Naive B cell (primary cell): ENCODE results near the gene MAP2K2. TPM values are rescaled to one million over a fixed set of nuclear protein-coding genes. Genes with fewer than 3 reads are reported as not detected.
A peak's percentile ranks its signal among the peaks of the same experiment; 100 is the strongest.

Experiments
- ATAC-seq, 2 donors: fragments of 150-1000 bp; cut with Tn5 transposase; 2 replicates each; pipeline ENCODE4 v1.10.0; 2021; ENCODE audit warnings: low read depth in 2 of 2, mild to moderate bottlenecking in 2 of 2, moderate library complexity in 2 of 2
- DNase-seq: peaks from one replicate; pipeline ENCODE4 v3.0.0; 2022
- H3K27ac Mint-ChIP-seq, 6 donors: one replicate each; pipeline ENCODE4 v1.8.0; 2020 to 2022; ENCODE audit warnings: mild to moderate bottlenecking in 6 of 6, mixed read lengths in 6 of 6, moderate library complexity in 5 of 6, inconsistent platforms in 2 of 6
- H3K27me3 Mint-ChIP-seq, 3 donors: one replicate each; pipeline ENCODE4 v1.8.0; 2021 to 2022; ENCODE audit warnings: mixed read lengths in 3 of 3, mild to moderate bottlenecking in 1 of 3
- H3K36me3 Mint-ChIP-seq, 2 donors: one replicate each; pipeline ENCODE4 v1.8.0; 2020 to 2022; ENCODE audit warnings: mixed read lengths in 2 of 2, inconsistent platforms in 1 of 2, mild to moderate bottlenecking in 1 of 2
- H3K4me1 Mint-ChIP-seq, 3 donors: one replicate each; pipeline ENCODE4 v1.8.0; 2020 to 2022; ENCODE audit warnings: mixed read lengths in 3 of 3, inconsistent platforms in 1 of 3, mild to moderate bottlenecking in 1 of 3, moderate library complexity in 1 of 3
- H3K4me3 Mint-ChIP-seq, 8 donors: one replicate each; pipeline ENCODE4 v1.8.0; 2020 to 2022; ENCODE audit warnings: mild to moderate bottlenecking in 8 of 8, mixed read lengths in 8 of 8, moderate library complexity in 8 of 8, inconsistent platforms in 2 of 8
- H3K9me3 Mint-ChIP-seq, 7 donors: one replicate each; pipeline ENCODE4 v1.8.0; 2020 to 2022; ENCODE audit warnings: mixed read lengths in 7 of 7, mild to moderate bottlenecking in 5 of 7, inconsistent platforms in 2 of 7, moderate library complexity in 1 of 7
- polyA plus RNA-seq, 6 donors: library from polyadenylated mRNA; unstranded; fragments of 300-500 nt; fragmentation: Illumina TruSeq; gene quantifications; one replicate each; pipeline ENCODE4 v1.2.3, GENCODE V29; 2021; ENCODE audit warnings: low read depth in 6 of 6

MAP2K2 gene
- polyA plus RNA-seq, 6 donors from 2014 or later: 50.3 to 88.0 (median 69.5) TPM

DNA sequence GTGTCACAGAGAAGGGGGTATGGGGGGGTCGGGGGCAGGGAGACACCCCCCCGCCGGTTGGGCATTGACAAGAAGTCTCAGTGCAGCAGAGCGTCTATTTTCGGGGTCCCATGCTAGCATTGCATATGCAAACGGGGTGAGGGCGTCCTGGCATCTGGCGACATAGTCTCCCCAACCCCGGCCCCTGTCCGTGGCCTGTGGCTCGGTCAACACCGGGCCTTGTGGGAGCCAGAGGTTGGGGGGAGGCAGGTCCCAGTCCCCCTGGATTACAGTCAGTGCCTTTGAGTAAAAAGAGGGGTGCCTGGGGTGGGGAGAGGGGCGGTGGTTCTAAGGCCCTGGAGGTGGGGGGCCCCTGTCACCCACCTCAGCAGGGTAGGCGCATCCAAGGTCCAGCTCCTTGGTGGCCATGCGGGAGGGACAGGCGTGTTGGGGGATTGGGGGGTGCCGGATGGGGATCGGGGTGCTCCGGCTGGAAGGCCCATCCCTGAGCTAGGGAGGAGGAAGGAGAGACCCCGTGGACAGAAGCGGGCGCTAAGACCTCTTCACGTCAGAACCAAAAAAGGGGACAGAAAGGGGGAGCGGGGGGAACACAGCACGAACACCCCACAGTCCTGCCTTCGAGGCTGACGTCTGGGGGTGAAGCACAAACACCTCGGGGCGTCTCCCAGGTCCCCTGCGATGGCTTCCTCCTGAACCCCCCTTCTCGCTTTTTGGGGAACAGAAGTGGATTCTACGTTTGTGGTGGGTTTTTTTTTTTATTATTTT lies 78.1 kb downstream of the MAP2K2 start:
- peaks cover 0 to 6% of the 10 kb centered on the region in 2 donors for H3K36me3 Mint-ChIP-seq
- H3K9me3 Mint-ChIP-seq: no peaks in the 10 kb centered on the region
- DNase-seq (no peak), ATAC-seq (no peak)
- no peaks in the 10 kb centered on the region for H3K27me3 Mint-ChIP-seq
- H3K27ac Mint-ChIP-seq: peak overlapping the region in 2 of 6 donors; percentile 67 to 90
- H3K4me3 Mint-ChIP-seq: no peak overlapping the region
- H3K4me1 Mint-ChIP-seq: peaks cover 4 to 15% (median 7%) of the 10 kb centered on the region in 3 donors

DNA sequence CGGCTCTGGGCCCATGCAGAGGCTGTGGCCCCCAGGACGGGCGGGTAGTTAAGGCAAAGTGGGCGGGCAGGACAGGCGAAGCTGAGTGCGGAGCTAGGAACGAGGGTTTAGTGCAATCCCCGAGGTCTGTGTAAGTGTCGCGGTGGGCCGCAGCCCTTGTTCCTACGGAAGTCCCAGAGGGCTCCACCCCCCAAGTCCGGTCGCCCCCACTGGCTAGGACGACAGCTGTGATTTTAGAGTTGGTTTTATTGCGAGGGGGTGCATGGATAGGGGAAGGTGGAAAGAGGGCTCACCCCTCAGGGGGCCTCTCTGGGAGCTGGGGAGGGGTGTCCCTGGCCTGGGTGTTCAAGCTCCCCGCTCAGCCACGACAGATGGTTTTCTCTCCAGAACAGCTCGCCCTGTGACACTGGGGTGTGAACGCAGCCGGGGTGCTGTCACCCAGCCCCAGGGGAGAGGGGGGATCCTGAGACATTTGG lies 78.9 kb downstream of the MAP2K2 start:
- peaks cover 0 to under 1% (median 0%) of the 10 kb centered on the region in 7 donors for H3K9me3 Mint-ChIP-seq
- peak overlapping the region in 1 of 6 donors; percentile 36 for H3K27ac Mint-ChIP-seq
- no peak overlapping the region for H3K4me3 Mint-ChIP-seq
- no peaks in the 10 kb centered on the region for H3K27me3 Mint-ChIP-seq
- ATAC-seq (no peak), DNase-seq (no peak)
- peaks cover 0 to 6% of the 10 kb centered on the region in 2 donors for H3K36me3 Mint-ChIP-seq
- H3K4me1 Mint-ChIP-seq: peaks cover 4 to 9% (median 5%) of the 10 kb centered on the region in 3 donors

DNA sequence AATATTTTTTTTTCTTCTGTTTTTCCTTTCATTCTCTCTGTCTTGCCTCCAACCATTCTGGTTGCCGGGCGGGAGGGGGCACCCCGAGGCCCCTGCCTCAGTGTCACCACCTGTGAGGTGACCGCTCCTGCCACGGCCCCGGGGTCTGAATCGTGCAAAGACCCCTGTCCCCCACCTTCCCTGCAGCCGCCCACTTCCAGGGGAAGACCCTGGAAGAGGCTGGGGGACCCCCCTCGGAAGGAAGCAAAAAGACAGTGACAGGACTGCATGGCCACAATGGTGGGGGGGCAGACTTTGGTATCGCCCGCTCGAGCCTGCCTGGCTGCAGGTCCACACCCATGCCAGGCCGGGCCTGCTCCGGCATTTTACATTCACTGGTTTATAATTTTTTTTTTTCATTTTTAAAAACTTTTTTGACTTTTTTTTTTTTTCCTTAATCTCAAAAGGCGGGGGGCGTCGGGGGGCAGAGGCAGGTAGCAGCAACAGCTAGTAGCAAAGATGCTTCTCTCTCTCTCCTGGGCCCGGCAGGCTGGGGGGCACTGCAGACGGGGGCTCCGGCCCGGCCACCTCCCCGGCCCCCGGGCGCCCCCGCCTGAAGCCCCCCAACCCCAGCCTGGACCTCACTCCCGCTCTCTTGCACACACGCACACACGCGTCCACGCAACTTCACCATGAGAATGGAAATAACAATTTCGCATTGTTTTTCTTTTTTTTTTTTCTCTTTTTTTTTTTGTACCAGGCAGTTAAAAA lies 79.8 kb downstream of the MAP2K2 start:
- Mint-ChIP-seq H3K27me3 (no peaks in the 10 kb centered on the region), H3K36me3 (peaks cover 0 to 6% of the 10 kb centered on the region in 2 donors), H3K27ac (peak overlapping the region in 2 of 6 donors; percentile 41 to 49), H3K9me3 (peaks cover 0 to 1% (median 0%) of the 10 kb centered on the region in 7 donors), H3K4me1 (peaks cover 0 to 7% (median 6%) of the 10 kb centered on the region in 3 donors), H3K4me3 (no peak overlapping the region)
- ATAC-seq: no peak
- no peak for DNase-seq

DNA sequence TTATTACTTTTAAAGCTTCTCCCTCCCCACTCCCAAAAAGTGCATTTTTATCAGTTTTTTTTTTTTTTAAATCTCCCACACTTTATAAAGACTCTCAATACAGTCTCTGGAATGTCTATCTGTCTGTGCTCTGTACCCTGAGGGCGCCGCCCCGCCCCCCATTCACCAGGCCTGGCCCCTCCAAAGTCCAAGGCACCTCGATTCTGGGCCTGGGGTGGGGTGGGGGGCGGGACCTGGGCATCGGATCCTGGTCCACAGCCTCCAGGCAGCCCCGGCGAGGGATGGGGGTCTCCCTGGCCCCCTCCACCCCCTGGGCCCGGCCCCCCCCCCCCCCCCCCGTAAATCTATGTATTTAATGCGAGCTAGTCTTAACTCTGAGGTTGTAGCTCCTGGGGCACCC lies 80.5 kb downstream of the MAP2K2 start:
- H3K4me3 Mint-ChIP-seq: no peak overlapping the region
- no peaks in the 10 kb centered on the region for H3K27me3 Mint-ChIP-seq
- DNase-seq (no peak), ATAC-seq (no peak)
- H3K36me3 Mint-ChIP-seq: peaks cover 0 to 6% of the 10 kb centered on the region in 2 donors
- H3K4me1 Mint-ChIP-seq: peaks cover 0 to 7% (median 6%) of the 10 kb centered on the region in 3 donors
- peak overlapping the region in 1 of 6 donors; percentile 49 for H3K27ac Mint-ChIP-seq
- H3K9me3 Mint-ChIP-seq: peaks cover 0 to 1% (median 0%) of the 10 kb centered on the region in 7 donors

DNA sequence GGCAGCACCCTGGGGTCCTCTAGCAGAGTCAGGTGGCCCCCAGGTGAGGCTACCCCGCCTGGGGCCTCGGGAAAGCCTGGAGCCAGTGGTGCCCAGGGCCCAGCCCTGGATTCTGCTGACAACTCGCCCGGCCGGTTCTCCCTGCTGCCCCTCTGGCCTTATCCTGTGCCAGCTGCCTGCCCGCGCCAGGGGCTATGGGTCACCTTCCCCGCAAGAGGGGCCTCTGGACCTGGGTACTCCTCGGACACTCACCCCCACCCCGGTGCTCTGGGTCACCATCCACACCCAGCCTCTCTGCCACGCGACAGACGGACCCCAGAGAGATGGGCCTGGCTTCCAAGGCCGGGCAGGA lies 81.2 kb downstream of the MAP2K2 start:
- DNase-seq (no peak), ATAC-seq (no peak)
- Mint-ChIP-seq H3K4me1 (peaks cover 0 to 7% (median 6%) of the 10 kb centered on the region in 3 donors), H3K27me3 (no peaks in the 10 kb centered on the region), H3K36me3 (peaks cover 0 to 6% of the 10 kb centered on the region in 2 donors), H3K27ac (no peak overlapping the region), H3K9me3 (peaks cover 0 to 1% (median 0%) of the 10 kb centered on the region in 7 donors), H3K4me3 (no peak overlapping the region)

DNA sequence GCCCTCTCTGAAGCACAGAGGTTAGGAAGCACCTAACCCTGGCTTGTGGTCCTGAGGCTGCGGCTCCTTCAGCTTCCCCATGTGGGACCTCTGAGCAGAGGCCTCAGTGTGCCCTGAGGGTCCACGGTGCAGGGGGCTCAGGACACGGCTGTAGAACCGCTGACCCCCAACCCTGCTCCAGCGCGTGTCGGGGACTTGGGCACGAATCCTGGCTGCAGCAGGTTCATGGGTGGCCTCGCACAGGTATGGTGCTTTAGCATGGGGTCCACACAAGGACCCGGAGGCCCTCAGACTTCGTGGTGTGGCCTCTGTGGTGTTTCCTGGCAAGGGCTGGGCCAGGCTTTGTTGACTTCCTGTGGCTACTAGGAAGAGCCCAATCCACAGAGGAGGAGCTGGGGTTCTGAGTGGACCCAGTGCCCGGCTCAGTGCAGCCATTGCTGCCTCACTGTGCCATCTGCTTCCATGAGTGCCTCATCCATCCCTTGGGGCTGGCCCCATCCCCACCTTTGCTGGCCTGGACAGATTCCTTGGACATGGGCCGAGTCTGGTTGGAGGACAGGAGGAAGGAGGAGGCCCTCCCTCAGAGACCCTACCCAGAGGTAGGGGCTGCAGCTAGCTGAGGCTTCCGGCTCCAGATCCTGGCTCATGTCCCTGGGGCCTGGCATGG lies 81.7 kb downstream of the MAP2K2 start:
- Mint-ChIP-seq H3K36me3 (peaks cover 0 to 6% of the 10 kb centered on the region in 2 donors), H3K27ac (peak overlapping the region in 1 of 6 donors; percentile 62), H3K4me1 (peaks cover 0 to 7% (median 6%) of the 10 kb centered on the region in 3 donors), H3K27me3 (no peaks in the 10 kb centered on the region), H3K4me3 (no peak overlapping the region), H3K9me3 (peaks cover 0 to 1% (median 0%) of the 10 kb centered on the region in 7 donors)
- no peak for ATAC-seq
- DNase-seq: no peak

Other genes with a start within 250 kb of the MAP2K2 start
- not detected for gene ATCAY, start 243.4 kb downstream of the MAP2K2 start, polyA plus RNA-seq
- not detected for gene NMRK2, start 191.1 kb downstream of the MAP2K2 start, polyA plus RNA-seq
- gene DAPK3, start 153.0 kb downstream of the MAP2K2 start, polyA plus RNA-seq: 10 to 100 TPM in 5 of 6 donors, 1 to 10 TPM in 1; 9.4 to 30.8 (median 20.2) TPM
- 100 to 1,000 TPM; 315 to 696 (median 594) TPM for gene EEF2, start 138.7 kb downstream of the MAP2K2 start, polyA plus RNA-seq
- 10 to 100 TPM in 1 of 6 donors, 1 to 10 TPM in 5; 5.1 to 12.1 (median 6.1) TPM for gene PIAS4, start 116.4 kb downstream of the MAP2K2 start, polyA plus RNA-seq
- gene ZBTB7A, start 57.2 kb downstream of the MAP2K2 start, polyA plus RNA-seq: 10 to 100 TPM; 13.5 to 41.2 (median 21.2) TPM
- not detected for gene CREB3L3, start 29.5 kb upstream of the MAP2K2 start, polyA plus RNA-seq
- 1 to 10 TPM; 1.3 to 5.3 (median 4.4) TPM for gene SIRT6, start 58.4 kb upstream of the MAP2K2 start, polyA plus RNA-seq
- 1 to 10 TPM in 1 of 6 donors, under 1 TPM in 2, not detected in 3; 0.17 to 1.4 (median 0.43) TPM for gene ANKRD24, start 58.6 kb upstream of the MAP2K2 start, polyA plus RNA-seq
- 1 to 10 TPM; 1.0 to 7.3 (median 3.6) TPM for gene EBI3, start 105.4 kb upstream of the MAP2K2 start, polyA plus RNA-seq
- 10 to 100 TPM; 25.0 to 42.8 (median 30.7) TPM for gene YJU2, start 123.0 kb upstream of the MAP2K2 start, polyA plus RNA-seq
- not detected for gene SHD, start 155.1 kb upstream of the MAP2K2 start, polyA plus RNA-seq
- gene TMIGD2, start 178.3 kb upstream of the MAP2K2 start, polyA plus RNA-seq: not detected
- gene FSD1, start 180.5 kb upstream of the MAP2K2 start, polyA plus RNA-seq: 1 to 10 TPM in 3 of 6 donors, under 1 TPM in 1, not detected in 2; 1.00 to 1.6 (median 1.3) TPM
- gene STAP2, start 214.7 kb upstream of the MAP2K2 start, polyA plus RNA-seq: under 1 TPM in 1 of 6 donors, not detected in 5; 0.94 TPM
- gene MPND, start 219.4 kb upstream of the MAP2K2 start, polyA plus RNA-seq: 1 to 10 TPM; 4.6 to 6.3 (median 5.4) TPM